Measurements from ENCODE around the gene ELK3. TPM values are rescaled to one million over a fixed set of nuclear protein-coding genes. Genes with fewer than 3 reads are reported as not detected.

ELK3 gene
- total RNA-seq, 1 donor from 2014 or later: 29.1 TPM

GRCh38 chr12:96241431-96241830 is 47.3 kb downstream of the ELK3 start:
- Histone ChIP-seq H3K4me3 (no peak overlapping the region), H3K36me3 (peaks cover 4% of the 10 kb centered on the region), H3K27me3 (ENCODE audit: low read depth) (no peaks in the 10 kb centered on the region), H3K9me3 (no peaks in the 10 kb centered on the region), H3K27ac (peak overlapping the region; percentile 80), H3K4me1 (peaks cover 65% of the 10 kb centered on the region)
- ATAC-seq (no peak), DNase-seq (no peak)
- TF ChIP-seq CTCF (IDR thresholded peaks at IDR 0.05): no peak
- intact Hi-C loops (cut with DNase I): no loop called here

- no peaks in the 10 kb centered on the region for H3K27me3 ChIP-seq (ENCODE audit: low read depth)
- H3K27ac ChIP-seq: peak overlapping the region; percentile 80
- no peak overlapping the region for H3K4me3 ChIP-seq
- no peak for TF ChIP-seq CTCF (IDR thresholded peaks at IDR 0.05)
- peaks cover 61% of the 10 kb centered on the region for H3K4me1 ChIP-seq
- intact Hi-C loops (cut with DNase I): no loop called here
- H3K36me3 ChIP-seq: peaks cover 8% of the 10 kb centered on the region
- peak; percentile 71 for DNase-seq
- peak; percentile 81 to 91 for ATAC-seq
- no peaks in the 10 kb centered on the region for H3K9me3 ChIP-seq
Observed at GRCh38 chr12:96241846-96242256, 47.7 kb downstream of the ELK3 start.

GRCh38 chr12:96242597-96242996 is 48.4 kb downstream of the ELK3 start:
- intact Hi-C loops (cut with DNase I): no loop called here
- H3K36me3 ChIP-seq: peaks cover 15% of the 10 kb centered on the region
- ATAC-seq (peak; percentile 7 to 74), DNase-seq (peak; percentile 65)
- peaks cover 54% of the 10 kb centered on the region for H3K4me1 ChIP-seq
- H3K27ac ChIP-seq: peak overlapping the region; percentile 80
- H3K9me3 ChIP-seq: no peaks in the 10 kb centered on the region
- no peaks in the 10 kb centered on the region for H3K27me3 ChIP-seq (ENCODE audit: low read depth)
- TF ChIP-seq CTCF (IDR thresholded peaks at IDR 0.05): no peak
- H3K4me3 ChIP-seq: no peak overlapping the region

GRCh38 chr12:96244826-96245225 is 50.7 kb downstream of the ELK3 start:
- Histone ChIP-seq H3K9me3 (no peaks in the 10 kb centered on the region), H3K4me3 (no peak overlapping the region), H3K36me3 (peaks cover 34% of the 10 kb centered on the region), H3K4me1 (peaks cover 44% of the 10 kb centered on the region), H3K27me3 (ENCODE audit: low read depth) (no peaks in the 10 kb centered on the region), H3K27ac (no peak overlapping the region)
- DNase-seq (no peak), ATAC-seq (no peak)
- intact Hi-C loops (cut with DNase I): no loop called here
- TF ChIP-seq CTCF (IDR thresholded peaks at IDR 0.05): no peak

GRCh38 chr12:96246926-96247505 is 52.8 kb downstream of the ELK3 start:
- Histone ChIP-seq H3K9me3 (no peaks in the 10 kb centered on the region), H3K4me1 (peaks cover 22% of the 10 kb centered on the region), H3K27me3 (ENCODE audit: low read depth) (no peaks in the 10 kb centered on the region), H3K27ac (no peak overlapping the region), H3K4me3 (no peak overlapping the region), H3K36me3 (peaks cover 53% of the 10 kb centered on the region)
- no peak for TF ChIP-seq CTCF (IDR thresholded peaks at IDR 0.05)
- DNase-seq: no peak
- ATAC-seq: no peak
- intact Hi-C loops (cut with DNase I): no loop called here

Measured in lower lobe of right lung (tissue), 2 donors.